HTR-8/SVneo (cell line): ENCODE data around the gene ATP6AP1.

Experiments
- DNase-seq: peaks from one replicate; pipeline ENCODE4 v3.0.0; 2011; ENCODE audit warnings: low spot score, mixed read lengths; ENCODE audit not compliant: insufficient read length
- FAIRE-seq: peaks from 2 replicates; lab custom pipeline; 2011; peaks lifted over from hg19 to GRCh38; lab: Jason Lieb, UNC

The ATP6AP1 gene

GRCh38 chrX:154443992-154444754 lies 15.7 kb downstream of the ATP6AP1 start, which contains the start of gene FAM50A:
TSS of gene FAM50A (plus strand) at chrX:154444141. CDS start at chrX:154444236, 95 bp downstream.
- FAIRE-seq (no peak), DNase-seq (peak; percentile 47)

- DNase-seq (no peak), FAIRE-seq (no peak)
Measured at GRCh38 chrX:154444755-154445246, 16.3 kb downstream of the ATP6AP1 start.

- DNase-seq (no peak), FAIRE-seq (no peak)
Measured at GRCh38 chrX:154445776-154446175, 17.3 kb downstream of the ATP6AP1 start.

GRCh38 chrX:154446430-154446829 lies 18.0 kb downstream of the ATP6AP1 start:
- no peak for DNase-seq
- FAIRE-seq = no peak

- DNase-seq = no peak
- no peak for FAIRE-seq
Measured at GRCh38 chrX:154448484-154448883, 20.0 kb downstream of the ATP6AP1 start.

GRCh38 chrX:154449618-154450017 lies 21.1 kb downstream of the ATP6AP1 start:
- no peak for FAIRE-seq
- DNase-seq = no peak

DNA sequence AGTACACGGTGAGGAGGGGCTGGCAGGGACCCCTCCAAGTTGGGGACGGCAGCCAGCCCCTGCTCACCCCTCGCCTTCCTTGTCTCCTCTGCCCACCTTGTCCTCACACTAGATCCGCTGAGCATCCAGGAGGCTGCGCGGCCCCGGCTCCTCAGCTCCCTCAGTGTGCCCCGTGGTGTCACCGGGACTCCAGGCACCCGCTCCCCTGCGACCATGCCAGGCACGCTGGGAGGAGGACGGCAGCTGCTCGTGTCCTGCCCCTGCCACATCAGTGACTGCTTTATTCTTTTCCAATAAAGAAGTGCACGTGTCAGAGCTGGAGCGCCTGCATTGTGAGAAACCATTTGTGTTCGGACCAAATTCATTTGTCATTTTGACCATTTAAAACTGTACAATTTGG lies 21.8 kb downstream of the ATP6AP1 start:
- no peak for DNase-seq
- no peak for FAIRE-seq

DNA sequence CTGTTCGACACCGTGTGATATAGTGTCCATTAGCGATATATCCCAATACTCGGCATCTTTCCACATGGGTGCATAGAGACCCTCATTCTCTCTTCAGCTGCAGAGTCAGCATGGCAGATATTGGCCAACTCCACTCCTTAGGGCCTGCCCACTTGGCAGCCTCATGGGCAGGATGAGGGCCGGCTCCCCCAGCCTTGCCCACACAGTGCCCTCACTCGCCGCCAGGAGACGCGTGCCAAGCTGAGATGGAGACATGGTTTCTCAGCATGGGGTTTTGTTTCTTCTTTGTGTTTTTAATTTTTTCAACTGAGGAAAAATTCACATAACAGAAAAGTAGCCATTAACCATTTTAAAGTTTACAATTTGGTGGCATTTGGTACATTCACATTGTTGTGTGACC lies 24.3 kb downstream of the ATP6AP1 start:
- DNase-seq = no peak

DNA sequence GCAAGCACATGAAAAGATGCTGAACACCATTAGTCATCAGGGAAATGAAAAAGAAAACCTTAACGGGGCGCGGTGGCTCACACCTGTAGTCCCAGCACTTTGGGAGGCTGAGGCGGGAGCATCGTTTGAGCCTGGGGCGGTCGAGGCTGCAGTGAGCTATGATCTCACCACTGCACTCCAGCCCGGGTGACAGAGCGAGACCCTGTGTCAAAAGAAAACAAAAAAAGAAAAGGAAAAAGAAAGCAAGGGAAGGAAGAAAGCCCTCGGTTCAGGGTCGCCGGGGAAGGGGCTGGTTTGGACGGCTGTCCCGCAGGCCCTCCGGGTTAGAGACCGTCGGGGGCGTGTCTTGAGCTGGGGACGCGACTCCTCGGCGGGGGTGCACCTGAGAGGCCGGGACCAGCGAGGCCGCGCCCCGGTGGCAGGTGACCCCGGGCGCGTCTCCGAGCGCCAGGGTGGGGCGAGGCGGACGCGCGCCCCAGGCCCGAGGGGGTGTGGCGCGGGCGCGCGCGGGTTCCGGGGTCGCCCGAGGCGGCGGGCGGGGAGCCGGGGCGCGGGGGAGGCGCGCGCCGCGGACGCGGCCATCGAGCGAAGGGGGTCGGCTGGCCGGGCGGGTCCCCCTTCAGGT lies 29.1 kb downstream of the ATP6AP1 start:
- FAIRE-seq = no peak
- DNase-seq = peak; percentile 32

More for the DNA sequence above, 24.3 kb downstream of the ATP6AP1 start:
- FAIRE-seq = no peak

DNA sequence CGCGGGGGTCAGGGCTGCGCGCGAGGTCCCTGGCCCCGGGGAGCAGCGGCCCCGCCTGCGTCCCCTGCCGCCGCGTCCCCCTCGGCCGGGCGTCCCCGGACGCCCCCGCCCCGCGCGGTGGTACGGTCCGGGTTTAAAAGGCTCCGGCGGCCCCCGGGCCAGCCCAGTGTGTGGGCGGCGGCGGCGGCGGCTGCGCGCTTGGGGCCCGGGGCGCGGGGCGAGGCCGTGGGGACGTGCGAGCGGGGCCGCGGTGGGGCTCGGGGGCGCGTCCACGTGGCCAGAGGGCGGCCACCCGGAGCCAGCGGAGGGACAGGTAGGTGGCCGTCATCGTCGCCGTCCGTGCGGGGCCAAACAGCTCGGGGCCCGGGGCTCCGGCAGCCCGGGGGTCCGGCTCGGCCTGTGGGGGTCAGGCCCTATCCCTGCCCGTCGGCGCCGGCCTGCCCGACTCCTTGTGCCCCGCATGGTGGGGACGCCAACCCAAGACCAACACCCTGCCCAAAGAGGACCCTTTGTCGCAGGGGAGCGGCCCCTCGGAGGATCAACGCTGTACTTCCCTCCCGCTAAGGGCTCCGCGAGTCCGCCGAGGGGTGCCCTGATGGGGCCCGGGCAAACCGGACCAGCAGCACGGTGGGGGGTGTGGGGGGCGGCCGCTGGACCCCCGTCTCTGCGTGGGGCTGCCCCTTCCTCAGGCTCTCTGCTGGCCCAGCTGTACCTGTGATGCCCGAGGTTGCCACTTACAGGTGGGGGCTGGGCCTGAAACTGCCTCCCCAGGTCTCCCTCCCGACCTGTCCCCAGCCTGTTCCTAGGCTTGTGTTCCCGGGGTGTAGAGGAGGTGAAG lies 29.9 kb downstream of the ATP6AP1 start, which contains the start of gene PLXNA3:
Gene PLXNA3, plus strand, starts transcription at position 166 of the 838 bp plus-strand sequence. CDS start 1,903 bp downstream, outside the sequence.
- DNase-seq (peak; percentile 21), FAIRE-seq (no peak)

DNA sequence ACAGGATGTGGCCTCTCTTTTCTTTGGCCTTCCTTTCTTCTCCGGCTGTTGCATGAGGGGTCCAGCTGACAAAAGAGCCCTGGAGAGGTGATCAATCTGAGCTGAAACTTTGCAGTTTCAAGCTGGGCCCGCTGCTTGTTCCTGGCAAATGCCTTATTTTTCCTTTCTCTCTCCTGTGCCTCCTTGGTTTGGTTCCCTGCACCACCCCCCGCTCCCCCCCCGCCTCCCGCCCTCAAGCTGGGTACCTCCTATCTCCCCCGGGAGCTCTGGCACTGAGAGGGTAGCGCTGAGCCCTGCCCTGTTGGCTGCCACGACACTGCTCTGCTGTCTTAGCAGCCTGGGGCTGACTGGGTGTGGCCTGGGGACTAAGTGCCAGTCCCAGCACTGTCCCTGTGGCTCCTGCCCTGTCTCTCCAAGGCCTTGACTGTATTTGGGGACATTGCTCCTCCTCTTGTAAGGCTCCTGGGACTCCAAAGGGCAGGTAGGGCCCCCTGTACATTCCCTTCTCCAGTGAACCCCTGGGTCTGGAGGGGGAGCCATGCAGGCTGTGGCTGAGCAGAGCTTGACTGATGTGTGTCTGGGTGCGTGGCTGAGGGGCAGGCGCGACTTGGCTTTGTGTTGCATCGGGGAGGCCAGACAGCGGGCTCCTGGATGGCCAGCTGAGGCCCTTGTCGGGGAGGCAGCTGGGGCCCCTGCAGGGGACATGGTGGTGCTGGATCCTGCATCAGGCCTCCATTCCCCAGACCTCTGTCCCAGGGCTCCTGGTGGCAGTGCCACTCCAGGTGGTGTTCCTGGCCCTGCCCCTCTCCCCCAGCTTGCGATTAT lies 30.7 kb downstream of the ATP6AP1 start:
- no peak for DNase-seq
- no peak for FAIRE-seq

DNA sequence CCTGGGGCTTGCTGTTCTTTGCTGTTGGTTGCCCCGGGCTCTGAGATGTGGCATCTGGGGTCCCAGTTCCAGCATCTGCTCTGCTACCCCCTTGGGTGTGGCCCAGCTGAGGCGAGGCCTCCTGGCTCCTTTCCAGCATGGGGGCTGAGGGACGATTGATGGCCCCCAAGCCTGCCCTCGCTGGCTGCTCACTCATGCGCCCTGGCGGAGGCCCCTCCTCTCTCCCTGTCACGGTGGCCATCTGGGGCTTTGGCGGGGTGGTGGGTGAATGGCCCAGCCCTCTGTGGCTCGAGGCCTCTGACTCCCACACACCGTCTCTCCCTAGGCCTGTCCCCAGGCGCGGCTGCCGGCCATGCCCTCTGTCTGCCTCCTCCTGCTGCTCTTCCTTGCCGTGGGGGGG lies 31.4 kb downstream of the ATP6AP1 start:
- FAIRE-seq (no peak), DNase-seq (no peak)

- FAIRE-seq = no peak
Measured at GRCh38 chrX:154460326-154460725, 31.8 kb downstream of the ATP6AP1 start.

GRCh38 chrX:154462396-154462795 lies 33.9 kb downstream of the ATP6AP1 start:
- DNase-seq = no peak
- FAIRE-seq = no peak

More at GRCh38 chrX:154460326-154460725, 31.8 kb downstream of the ATP6AP1 start:
- no peak for DNase-seq

GRCh38 chrX:154463611-154464220 lies 35.2 kb downstream of the ATP6AP1 start:
- FAIRE-seq (no peak), DNase-seq (no peak)

GRCh38 chrX:154464806-154465365 lies 36.4 kb downstream of the ATP6AP1 start:
- DNase-seq (no peak), FAIRE-seq (no peak)

DNA sequence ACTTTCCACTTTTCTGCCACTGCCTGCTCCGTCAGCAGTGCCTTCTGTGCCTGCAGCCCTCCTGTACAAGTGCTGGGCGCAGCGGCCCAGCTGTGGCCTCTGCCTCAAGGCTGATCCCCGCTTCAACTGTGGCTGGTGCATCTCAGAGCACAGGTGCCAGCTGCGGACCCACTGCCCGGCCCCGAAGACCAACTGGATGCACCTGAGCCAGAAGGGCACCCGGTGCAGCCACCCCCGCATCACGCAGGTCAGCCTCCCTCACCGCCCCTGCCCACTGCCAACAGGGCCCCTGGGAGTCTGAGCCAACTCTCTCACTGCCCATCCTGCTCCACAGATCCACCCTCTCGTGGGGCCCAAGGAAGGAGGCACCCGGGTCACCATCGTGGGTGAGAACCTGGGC lies 37.1 kb downstream of the ATP6AP1 start:
- no peak for FAIRE-seq
- DNase-seq = no peak

- FAIRE-seq (no peak), DNase-seq (no peak)
Measured at GRCh38 chrX:154466036-154466435, 37.6 kb downstream of the ATP6AP1 start.

DNA sequence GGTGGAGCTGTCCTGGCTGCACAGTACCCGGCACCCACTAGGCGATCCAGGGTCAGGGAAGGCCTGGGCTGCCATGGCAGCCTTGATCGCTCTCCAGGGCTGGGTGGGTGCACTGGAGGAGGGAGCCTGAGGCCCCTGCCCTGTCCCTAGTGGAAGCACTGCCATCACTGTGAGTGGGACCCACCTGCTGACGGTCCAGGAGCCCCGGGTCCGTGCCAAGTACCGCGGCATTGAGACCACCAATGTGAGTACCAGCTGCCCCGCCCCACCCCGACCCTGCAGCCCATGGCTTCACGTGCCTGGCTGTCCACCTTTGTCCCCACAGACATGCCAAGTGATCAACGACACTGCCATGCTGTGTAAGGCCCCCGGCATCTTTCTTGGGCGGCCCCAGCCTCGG lies 38.4 kb downstream of the ATP6AP1 start:
- DNase-seq (no peak), FAIRE-seq (no peak)
